Mucosa of rectum (tissue), 2 donors: ENCODE results near the gene SHF.

Source experiments
- H3K27ac ChIP-seq, 2 donors: one replicate each; pipeline ENCODE4 v1.7.0; 2013; ENCODE audit warnings: inconsistent platforms in 2 of 2, low read depth in 2 of 2, low read length in 2 of 2
- H3K27me3 ChIP-seq, 2 donors: one replicate each; pipeline ENCODE4 v1.7.0; 2013; ENCODE audit warnings: low read length in 2 of 2; ENCODE audit not compliant: control insufficient read depth in 2 of 2, insufficient read depth in 2 of 2
- H3K36me3 ChIP-seq, 2 donors: one replicate each; pipeline ENCODE4 v1.7.0; 2013; ENCODE audit warnings: low read length in 2 of 2; ENCODE audit not compliant: control insufficient read depth in 2 of 2, insufficient read depth in 2 of 2
- H3K4me1 ChIP-seq, 2 donors: one replicate each; pipeline ENCODE4 v1.7.0; 2013; ENCODE audit warnings: low read length in 2 of 2, mild to moderate bottlenecking in 1 of 2; ENCODE audit not compliant: control insufficient read depth in 2 of 2, insufficient read depth in 2 of 2
- H3K4me3 ChIP-seq, 2 donors: one replicate each; pipeline ENCODE4 v1.7.0; 2013; ENCODE audit warnings: low read length in 2 of 2
- H3K9ac ChIP-seq, 2 donors: one replicate each; pipeline ENCODE4 v1.7.0; 2013; ENCODE audit warnings: low read length in 2 of 2, low read depth in 1 of 2, mild to moderate bottlenecking in 1 of 2
- H3K9me3 ChIP-seq, 2 donors: one replicate each; pipeline ENCODE4 v1.7.0; 2013; ENCODE audit warnings: low read length in 2 of 2; ENCODE audit not compliant: control insufficient read depth in 2 of 2
- donor health status: healthy.
- donor health status: Normal muscosa, but diverticular disease.

Gene SHF

DNA sequence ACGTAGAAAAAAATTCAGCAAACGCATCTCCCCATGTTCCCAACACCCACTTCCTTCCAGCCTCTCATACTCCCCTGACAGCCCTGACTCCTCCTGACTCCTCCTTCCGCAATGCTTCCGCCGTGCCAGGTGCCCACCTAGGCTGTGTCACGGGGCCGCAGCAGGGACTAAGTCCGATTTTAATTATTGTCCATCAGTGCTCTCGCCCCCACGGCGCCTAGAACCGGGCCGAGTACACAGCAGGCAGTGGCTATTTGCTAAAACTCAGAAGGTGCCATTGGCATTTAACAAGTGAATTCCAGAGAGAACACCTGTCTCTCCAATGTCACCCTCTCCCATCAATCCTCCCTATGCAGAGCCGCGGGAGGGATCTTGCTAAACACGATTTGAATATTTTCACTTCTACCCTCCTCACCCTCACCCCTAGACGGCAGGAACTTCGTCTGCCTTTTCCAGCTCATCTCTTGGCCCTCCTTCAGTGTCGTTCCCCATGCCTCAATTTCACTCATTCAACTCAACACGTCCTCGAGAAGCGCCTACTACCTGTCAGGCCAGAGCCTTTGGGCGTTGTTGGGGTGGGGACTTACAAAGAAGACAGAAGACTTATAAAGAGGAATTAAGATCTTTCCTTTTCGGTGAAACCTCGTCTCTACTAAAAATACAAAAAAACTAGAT, 11.5 kb upstream of the SHF start:
- Histone ChIP-seq H3K9me3 (no peaks in the 10 kb centered on the region), H3K27me3 (no peaks in the 10 kb centered on the region), H3K9ac (peak overlapping the region; percentile 91 to 96), H3K27ac (peak overlapping the region; percentile 99 to 100), H3K36me3 (no peaks in the 10 kb centered on the region), H3K4me3 (peak overlapping the region; percentile 87 to 97), H3K4me1 (peaks cover 10 to 12% of the 10 kb centered on the region in 2 donors)

GRCh38 chr15:45198337-45199135, 10.8 kb upstream of the SHF start:
- H3K27me3 ChIP-seq: no peaks in the 10 kb centered on the region
- H3K9me3 ChIP-seq: no peaks in the 10 kb centered on the region
- H3K4me1 ChIP-seq: peaks cover 10 to 12% of the 10 kb centered on the region in 2 donors
- H3K27ac ChIP-seq: peak overlapping the region; percentile 99 to 100
- peak overlapping the region; percentile 87 to 97 for H3K4me3 ChIP-seq
- peak overlapping the region; percentile 91 to 96 for H3K9ac ChIP-seq
- H3K36me3 ChIP-seq: no peaks in the 10 kb centered on the region

GRCh38 chr15:45197512-45197911, 9.7 kb upstream of the SHF start:
- no peak overlapping the region for H3K27ac ChIP-seq
- no peaks in the 10 kb centered on the region for H3K27me3 ChIP-seq
- no peaks in the 10 kb centered on the region for H3K9me3 ChIP-seq
- H3K4me3 ChIP-seq: peak overlapping the region in 1 of 2 donors; percentile 97
- H3K4me1 ChIP-seq: peaks cover 10 to 12% of the 10 kb centered on the region in 2 donors
- H3K9ac ChIP-seq: no peak overlapping the region
- no peaks in the 10 kb centered on the region for H3K36me3 ChIP-seq

- peak overlapping the region in 1 of 2 donors; percentile 33 for H3K9ac ChIP-seq
- no peaks in the 10 kb centered on the region for H3K27me3 ChIP-seq
- H3K27ac ChIP-seq: peak overlapping the region; percentile 13 to 56
Measured at GRCh38 chr15:45187578-45187893, 230 bp downstream of the SHF start.

GRCh38 chr15:45186771-45187577, 792 bp downstream of the SHF start:
- peak overlapping the region; percentile 34 to 63 for H3K4me3 ChIP-seq
- no peaks in the 10 kb centered on the region for H3K27me3 ChIP-seq
- H3K9me3 ChIP-seq: no peaks in the 10 kb centered on the region
- H3K4me1 ChIP-seq: peaks cover 13 to 23% of the 10 kb centered on the region in 2 donors
- peak overlapping the region; percentile 26 to 56 for H3K27ac ChIP-seq
- H3K9ac ChIP-seq: peak overlapping the region in 1 of 2 donors; percentile 33
- peaks cover 0 to 2% of the 10 kb centered on the region in 2 donors for H3K36me3 ChIP-seq

More at GRCh38 chr15:45187578-45187893, 230 bp downstream of the SHF start:
- peaks cover 0 to 2% of the 10 kb centered on the region in 2 donors for H3K36me3 ChIP-seq
- no peaks in the 10 kb centered on the region for H3K9me3 ChIP-seq
- H3K4me3 ChIP-seq: peak overlapping the region in 1 of 2 donors; percentile 34
- peaks cover 13 to 23% of the 10 kb centered on the region in 2 donors for H3K4me1 ChIP-seq

DNA sequence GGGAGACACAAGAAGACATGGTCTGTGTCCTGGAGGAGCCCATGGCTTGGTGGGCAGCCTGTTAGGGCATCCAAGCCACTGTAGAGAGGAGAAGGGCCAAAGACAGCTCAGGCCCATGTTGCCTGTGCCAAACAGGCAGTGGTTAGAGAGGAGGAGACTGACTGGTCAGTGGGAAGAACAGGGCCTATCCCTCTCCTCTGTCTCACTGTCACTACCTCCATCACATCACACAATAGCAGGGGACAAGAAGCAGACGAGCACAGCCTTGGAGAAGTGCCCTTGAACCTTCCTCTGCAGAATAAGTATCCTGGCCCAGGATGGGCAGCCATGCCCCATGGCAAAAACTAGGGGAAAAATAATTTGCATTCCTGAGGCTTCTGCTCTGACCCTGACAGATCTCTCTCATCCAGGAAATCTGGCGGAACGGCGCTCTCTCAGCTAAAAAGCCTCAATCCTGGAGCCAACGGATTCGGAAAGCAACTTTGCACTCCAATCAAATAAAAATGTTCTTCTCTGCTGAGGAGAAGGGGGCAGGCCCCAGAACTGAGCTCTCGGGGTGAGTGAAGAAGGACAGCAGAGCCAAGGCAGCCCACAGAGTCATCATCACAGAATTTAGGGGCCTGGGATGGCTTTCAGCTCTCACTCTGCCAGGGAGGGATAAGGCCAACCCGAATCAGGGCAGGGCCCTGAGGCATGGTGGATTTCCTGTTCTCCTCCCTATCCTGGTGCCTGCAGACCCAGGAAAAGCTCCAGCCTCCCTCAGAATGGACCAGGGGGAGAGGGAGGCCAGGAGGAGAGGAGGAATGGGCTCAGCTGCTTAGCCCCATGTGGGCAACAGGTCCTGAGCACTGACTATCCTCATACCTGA, 1.6 kb downstream of the SHF start:
- Histone ChIP-seq H3K36me3 (peaks cover 0 to 2% of the 10 kb centered on the region in 2 donors), H3K27ac (peak overlapping the region; percentile 23 to 26), H3K9me3 (no peaks in the 10 kb centered on the region), H3K4me1 (peaks cover 13 to 23% of the 10 kb centered on the region in 2 donors), H3K4me3 (peak overlapping the region in 1 of 2 donors; percentile 63), H3K9ac (peak overlapping the region in 1 of 2 donors; percentile 33), H3K27me3 (no peaks in the 10 kb centered on the region)

DNA sequence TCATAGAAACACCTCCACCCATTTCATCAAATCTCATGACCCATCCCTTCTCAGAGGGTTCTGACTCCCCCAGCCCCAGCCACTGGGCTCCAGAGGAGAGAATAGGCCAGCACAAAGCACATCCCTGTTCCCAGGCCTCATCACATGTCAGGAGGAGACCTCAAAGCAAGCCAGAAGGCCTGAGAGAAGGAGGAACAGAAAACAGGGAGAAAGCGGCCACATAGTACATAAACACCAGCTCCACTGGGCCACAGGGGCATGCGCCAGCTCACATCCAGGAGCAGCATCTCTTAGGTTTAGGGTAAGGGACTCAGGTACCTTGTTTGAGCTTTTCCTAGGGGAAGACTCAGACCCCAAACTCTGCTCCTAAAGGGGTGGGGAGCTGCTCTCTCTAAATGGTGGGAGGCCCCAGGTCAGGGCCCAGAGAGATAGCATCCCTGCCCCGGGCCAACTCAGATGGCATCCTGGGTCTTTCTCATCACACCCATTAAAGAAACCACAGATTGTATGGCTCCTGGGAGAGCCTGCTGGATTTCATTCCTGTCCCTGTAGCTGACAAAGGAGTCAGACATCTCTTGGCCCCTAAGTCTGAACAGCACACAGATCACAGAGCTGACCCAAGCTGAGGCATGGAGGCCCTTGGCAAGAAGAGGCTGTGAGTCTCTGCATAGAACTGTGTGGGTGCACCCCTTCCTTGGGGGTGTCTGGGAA, 2.5 kb downstream of the SHF start:
- no peak overlapping the region for H3K9ac ChIP-seq
- H3K9me3 ChIP-seq: no peaks in the 10 kb centered on the region
- no peak overlapping the region for H3K4me3 ChIP-seq
- H3K36me3 ChIP-seq: peaks cover 0 to 2% of the 10 kb centered on the region in 2 donors
- no peak overlapping the region for H3K27ac ChIP-seq
- H3K4me1 ChIP-seq: peaks cover 13 to 23% of the 10 kb centered on the region in 2 donors
- no peaks in the 10 kb centered on the region for H3K27me3 ChIP-seq

DNA sequence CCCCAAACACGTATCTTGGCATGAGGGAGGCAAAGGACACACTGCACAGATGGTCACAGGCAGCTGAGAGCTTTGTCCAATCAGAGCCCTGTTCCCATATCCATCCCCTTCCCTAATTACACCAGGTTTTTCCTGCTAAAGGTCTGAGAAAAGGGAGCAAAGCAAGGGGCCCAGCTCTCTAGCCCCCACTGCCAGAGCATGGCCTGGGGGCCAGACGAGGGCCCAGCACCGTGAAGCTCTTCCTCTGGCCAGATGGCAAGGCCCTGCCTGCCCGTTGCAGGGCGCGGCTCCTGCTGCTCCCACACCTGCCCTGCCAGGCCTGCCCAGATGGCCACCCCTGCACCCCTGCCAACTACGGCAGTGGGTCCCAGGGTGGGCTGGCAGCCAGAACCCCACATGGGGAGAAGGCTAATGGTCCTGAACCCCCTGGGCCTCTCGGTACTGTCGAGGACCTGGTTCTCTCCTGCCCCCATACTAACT, 3.2 kb downstream of the SHF start:
- no peaks in the 10 kb centered on the region for H3K9me3 ChIP-seq
- no peak overlapping the region for H3K4me3 ChIP-seq
- peak overlapping the region in 1 of 2 donors; percentile 23 for H3K27ac ChIP-seq
- H3K27me3 ChIP-seq: no peaks in the 10 kb centered on the region
- H3K36me3 ChIP-seq: peaks cover 0 to 2% of the 10 kb centered on the region in 2 donors
- peaks cover 14 to 23% of the 10 kb centered on the region in 2 donors for H3K4me1 ChIP-seq
- H3K9ac ChIP-seq: no peak overlapping the region

DNA sequence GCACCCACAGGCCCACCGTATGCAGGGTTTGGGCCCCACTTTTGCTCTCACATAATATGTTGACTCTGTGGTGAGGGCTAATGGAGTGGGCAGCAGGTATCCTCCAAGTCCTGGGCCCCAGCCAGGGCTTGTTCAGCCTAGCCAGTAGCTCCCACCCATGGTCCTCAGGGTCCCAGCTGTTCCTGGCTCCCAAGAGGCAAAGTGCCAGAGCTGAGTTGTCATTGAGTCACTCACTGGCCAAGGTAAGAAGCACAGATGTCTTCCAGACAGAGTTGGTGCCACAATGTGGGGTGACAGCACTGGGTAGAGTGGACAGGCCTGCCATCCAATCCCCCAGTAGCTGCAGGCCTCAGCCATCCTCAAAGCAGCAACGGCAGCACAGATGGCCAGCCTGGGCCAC, 4.3 kb downstream of the SHF start:
- no peaks in the 10 kb centered on the region for H3K27me3 ChIP-seq

More for the DNA sequence above, 4.3 kb downstream of the SHF start:
- Histone ChIP-seq H3K27ac (no peak overlapping the region), H3K4me1 (peaks cover 14 to 24% of the 10 kb centered on the region in 2 donors), H3K36me3 (peaks cover 0 to 2% of the 10 kb centered on the region in 2 donors), H3K9me3 (no peaks in the 10 kb centered on the region), H3K4me3 (no peak overlapping the region), H3K9ac (no peak overlapping the region)
